HG02798 (cell line): ENCODE results near the gene SLC5A9.

Experiments
- ATAC-seq: cut with Tn5 transposase; IDR thresholded peaks from one replicate; pipeline ENCODE4 v1.9.1; 2021; ENCODE audit warnings: mild to moderate bottlenecking; ENCODE audit not compliant: unreplicated experiment, poor library complexity

The SLC5A9 gene

DNA sequence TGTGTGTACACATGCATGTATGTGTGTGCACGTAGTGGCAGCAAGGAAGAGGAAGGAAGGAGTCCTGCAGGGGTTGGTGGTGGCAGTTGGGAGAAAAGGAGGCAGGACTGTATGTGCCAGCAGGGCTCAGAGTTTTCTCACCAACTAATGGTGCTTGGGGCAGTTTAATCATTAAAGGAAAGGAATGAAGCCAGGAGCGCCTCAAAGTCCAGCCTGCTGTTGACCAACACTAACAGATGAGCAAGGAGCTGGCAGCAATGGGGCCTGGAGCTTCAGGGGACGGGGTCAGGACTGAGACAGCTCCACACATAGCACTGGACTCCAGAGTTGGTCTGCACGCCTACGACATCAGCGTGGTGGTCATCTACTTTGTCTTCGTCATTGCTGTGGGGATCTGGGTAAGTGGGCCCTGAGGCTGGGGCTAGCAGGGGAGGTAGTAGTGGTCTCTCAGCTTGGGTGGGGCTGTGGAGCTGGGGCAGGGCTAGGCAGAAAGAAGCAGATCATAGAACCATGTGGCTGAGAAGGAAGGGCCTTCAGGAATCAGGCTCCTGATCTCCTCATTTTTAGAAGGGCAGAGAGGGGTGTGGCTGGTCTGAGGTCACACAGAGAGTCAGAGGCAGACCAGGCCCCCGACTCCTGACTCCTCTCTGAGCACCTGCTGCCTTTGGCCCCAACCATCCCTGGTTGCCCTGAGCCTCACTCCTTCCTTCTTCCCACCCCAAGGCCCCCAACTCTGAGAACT, at the start of gene SLC5A9:
SLC5A9 (plus strand) TSS at position 216 of the 742 bp plus-strand sequence; CDS start at position 237, 21 bp downstream.
- no peak for ATAC-seq

DNA sequence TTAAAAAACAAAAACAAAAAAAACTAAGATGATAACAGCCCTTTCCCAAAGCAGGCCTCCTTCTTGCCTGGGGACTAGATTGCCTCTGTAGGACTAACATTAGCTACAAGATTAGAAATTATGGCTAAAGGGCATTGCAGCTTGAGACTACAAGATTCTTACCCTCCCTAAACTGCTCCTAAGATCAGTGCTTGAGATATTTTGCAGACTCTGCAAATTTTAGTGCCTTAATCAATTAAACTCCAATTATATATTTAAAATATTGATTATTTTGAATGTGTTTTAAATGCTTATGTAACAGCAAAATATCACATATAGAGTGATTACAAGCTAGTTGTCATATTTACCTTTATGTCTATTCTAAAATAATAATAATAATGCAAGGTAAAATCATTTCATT, 47.4 kb upstream of the SLC5A9 start:
- ATAC-seq, result no peak

DNA sequence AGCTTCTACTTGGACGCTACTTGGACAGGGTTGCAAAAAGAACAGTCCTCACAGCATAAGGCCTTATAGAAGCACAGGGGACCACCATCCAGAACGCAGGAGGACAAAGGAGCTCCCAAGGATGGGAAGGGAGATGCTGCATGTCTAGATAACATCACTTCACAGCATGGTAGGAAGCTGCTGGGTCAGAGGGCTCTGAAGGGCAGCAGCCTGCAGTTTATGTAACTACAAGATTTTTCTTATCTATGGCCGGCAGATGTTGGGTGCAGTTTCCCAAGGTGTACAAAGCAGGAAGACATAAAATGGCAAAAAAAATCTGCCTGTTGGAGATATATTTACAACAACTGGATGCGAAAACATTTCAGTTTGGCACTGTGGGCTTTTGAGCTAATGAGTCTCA, 45.3 kb upstream of the SLC5A9 start:
- ATAC-seq, result no peak

DNA sequence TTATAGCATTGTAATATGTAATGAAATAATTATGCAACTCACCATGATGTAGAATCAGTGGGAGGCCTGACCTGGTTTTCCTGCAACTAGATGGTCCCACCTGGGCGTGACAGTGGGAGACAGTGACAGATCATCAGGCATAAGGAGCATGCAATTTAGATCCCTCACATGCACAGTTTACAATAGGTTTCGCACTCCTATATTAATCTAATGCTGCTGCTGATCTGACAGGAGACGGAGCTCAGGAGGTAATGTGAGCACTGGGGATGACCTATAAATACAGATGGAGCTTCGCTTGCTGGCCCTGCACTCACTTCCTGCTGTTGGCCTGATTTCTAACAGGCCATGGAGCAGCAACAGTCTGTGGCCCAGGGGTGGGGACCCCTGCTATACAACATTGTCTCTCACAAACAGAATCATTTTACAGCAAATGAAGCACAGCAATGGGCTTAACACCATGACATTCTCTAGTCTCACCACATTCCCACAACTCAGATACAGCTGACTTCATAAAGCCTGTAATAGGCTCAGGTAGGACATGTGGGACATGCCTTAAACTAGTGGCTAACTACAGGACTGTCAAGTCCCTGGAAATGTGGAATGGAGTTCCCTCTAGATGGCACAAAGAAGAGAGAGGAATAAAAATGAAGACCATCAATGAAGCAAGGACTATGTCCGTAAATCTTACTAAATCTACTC, 40.7 kb upstream of the SLC5A9 start:
- ATAC-seq, result peak; percentile 30

DNA sequence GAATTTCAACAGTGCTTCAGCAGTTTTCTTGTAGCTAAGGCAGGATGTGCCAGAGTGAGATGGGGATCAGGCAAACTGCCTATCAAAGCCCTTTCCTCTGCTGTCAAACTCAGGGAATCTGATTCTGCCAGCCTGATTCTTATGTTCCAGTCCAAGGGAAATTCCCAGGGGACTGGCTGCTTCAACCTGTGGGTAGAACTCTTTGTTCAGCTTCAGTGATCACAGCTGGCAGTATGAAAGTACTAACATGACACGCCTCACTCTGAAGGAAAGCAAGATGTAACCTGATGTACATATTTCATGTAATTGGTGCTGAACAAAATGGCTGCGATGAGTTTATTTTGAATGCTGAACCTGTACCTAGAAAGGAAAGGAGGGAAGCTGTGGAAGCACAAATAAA, 40.1 kb upstream of the SLC5A9 start:
- peak; percentile 79 for ATAC-seq

DNA sequence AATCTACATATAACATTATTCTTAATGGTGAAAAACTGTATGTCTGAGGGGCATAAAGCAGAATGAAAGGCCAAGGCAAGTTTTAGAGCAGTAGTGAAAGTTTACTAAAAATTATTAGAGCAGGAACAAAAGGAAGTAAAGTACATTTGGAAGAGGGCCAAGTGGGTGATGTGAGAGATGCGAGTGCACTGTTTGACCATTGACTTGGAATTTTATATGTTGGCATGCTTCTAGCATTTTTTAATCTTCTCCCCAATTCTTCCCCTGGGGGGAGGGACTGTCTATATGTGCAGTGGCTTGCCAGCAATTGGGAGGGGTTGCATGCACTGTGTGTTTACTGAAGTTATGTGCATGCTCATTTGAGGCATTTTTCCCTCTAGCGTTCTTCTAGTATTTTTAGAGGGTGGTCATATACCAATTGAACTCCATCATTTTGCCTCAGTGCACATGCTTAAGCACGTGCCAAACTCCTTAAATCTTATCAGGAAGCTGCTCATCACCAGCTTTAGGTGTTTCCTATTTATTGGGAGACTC, 36.1 kb upstream of the SLC5A9 start:
- no peak for ATAC-seq

DNA sequence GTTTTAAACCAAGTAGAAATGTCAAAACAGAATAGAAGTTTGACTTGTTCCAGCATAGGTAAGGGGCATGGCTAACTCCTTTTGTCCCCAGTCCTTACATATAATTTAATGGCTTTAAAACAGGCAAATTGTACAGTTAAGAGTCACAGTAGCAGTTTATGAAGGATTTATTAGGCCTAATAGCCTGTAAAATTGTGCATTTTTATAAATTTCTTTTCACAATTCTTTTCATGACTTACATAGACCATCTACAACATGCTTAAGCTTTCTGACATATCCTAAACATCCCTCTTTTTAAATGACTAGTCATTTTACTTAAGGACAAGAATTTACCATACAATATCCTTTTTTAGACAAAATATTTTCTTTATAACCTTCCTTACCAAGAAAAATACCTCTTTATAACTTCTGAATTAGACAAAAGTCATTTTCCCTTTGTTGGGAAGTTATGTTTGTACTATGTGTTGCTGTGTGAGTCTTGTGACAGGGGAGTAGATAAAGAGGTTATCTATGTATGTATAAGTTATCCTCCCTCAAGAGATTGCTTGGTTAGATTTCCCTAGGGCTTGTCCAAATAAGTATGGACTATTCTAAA, 34.5 kb upstream of the SLC5A9 start:
- no peak for ATAC-seq

DNA sequence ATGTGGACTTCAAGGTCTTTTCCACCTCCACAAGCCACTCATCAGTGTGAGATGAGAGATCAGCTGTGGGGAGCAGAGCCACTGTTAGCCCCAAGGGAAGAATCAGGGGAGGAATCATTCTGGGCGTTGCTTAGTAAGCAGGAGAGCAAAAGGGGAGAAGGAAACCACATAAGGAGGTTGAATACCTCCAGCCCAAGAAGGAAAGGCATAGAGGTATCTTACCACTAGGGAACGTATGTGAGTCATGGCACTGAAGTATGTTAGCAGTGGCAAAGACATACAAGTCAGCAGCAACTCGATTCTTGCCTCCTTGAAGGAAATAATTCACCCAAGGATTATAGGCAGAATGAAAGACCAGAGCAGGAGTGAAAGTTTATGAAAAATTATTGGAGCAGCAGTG, 31.6 kb upstream of the SLC5A9 start:
- ATAC-seq, result no peak

DNA sequence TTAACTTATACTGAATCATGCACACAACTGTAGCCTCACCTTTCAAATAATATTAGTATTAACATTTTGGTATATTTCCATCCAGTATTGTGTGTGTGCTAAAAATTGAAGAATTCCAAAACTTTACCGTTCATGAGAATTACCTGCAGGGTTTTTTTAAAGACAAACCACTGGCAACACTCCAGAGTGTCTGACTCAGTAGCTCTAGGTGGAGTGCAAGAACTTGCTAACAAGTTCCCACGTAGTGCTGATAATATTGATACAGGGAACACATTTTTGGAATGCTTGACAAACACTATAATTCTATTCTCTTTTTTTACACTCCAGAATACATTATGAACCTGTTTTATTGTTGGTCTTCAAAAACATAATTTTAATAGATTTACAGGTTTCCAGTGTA, 27.7 kb upstream of the SLC5A9 start:
- no peak for ATAC-seq

DNA sequence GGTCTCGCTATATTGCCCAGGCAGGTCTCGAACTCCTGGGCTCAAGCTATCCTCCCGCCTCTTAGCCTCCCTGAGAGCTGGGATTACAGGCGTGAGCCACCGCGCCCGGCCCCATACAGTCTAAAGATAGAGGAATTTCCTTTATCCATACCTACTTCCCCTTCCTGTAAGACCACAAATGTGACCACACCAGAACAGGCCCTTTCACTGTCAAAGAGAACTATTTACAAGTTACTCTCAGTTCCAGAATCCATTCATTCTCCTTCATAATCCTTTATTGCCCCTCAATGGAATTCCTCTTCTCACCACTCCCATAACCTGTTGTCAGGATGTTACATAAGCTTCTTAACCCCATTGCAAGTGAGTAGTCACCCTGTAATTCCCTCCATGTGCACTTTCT, 26.3 kb upstream of the SLC5A9 start:
- no peak for ATAC-seq

DNA sequence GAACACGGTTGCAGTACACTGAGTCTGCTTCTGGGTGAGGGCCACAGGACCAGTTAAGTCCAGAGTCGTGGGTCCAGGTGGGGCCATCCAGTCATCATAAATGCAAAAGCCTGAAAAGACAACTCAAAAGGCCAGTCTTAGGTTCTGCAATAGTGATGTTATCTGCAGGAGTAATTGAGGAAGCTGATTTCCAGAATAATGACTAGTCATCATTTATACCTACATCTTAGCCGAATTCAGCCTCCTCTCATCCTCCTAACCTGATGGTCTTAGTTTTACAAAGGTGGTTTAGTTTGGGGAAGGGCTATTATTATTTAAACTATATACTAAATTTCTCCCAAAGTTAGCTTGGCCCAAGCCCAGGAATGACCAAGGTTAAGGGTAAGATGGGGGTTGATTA, 23.5 kb upstream of the SLC5A9 start:
- ATAC-seq, result no peak

DNA sequence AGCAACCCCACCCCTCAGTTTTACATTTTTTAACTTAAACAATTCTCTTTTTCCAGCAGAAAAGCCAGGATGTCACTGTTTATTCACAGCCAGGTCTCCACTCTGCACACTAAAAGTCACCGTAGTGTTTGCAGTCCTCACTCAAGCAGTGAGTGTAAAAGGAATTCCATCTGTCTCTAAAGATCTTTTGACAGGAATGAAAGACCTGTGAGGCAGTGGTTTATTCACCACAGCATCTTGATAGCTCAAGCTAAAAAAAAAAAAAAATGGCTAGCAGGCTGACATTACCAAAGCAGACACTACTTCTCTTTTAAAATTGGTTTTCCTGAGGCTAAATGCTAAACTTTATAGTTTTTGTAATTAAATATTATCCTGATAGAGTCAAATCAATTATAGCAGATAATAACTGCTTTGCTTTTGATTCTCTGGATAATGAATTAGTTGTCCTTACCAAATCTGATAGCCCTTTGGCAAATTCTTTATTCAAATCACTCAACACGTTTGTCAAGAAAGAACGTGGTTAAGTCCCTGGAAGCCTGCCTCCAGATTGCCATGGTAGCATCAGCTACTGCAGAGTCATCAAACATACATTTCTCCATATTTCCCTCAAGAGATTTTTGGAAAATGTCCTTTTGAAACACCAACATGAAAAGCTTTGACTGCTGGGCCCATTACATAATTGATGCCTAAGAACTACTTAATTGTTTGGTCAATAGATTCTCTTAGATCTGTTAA, 22.2 kb upstream of the SLC5A9 start:
- ATAC-seq, result no peak

DNA sequence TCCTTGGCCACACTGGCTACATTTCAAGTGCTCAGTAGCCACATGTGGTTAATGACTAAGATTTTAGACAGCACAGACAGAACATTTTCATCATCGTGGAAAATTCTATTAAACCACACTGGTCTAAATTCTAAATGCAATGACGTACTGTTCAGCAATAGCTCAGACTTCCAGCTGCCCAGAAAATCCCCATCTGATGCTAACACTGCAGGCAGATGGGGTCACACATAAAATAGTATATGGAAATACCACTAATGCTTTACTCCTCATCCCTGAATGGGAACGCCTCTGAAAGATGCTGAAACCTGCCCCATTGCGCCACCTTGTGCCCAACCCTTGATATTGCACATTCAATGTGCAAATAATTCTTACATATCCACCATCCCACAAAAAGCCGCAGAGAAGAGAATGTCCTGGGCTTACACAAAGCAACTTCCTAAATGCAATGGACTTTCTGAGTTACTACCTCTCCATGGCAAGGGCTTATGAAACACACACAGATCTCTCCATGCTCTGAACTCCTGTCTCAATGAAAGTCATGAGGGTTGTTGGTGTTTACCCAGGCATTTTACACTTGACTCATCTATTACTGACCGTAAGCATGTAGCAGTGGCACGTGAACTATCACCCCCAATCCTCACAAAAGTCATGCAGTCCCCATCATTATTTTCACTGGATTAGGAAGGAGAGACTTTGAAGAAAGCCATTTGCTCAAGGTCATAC, 20.3 kb upstream of the SLC5A9 start:
- no peak for ATAC-seq

DNA sequence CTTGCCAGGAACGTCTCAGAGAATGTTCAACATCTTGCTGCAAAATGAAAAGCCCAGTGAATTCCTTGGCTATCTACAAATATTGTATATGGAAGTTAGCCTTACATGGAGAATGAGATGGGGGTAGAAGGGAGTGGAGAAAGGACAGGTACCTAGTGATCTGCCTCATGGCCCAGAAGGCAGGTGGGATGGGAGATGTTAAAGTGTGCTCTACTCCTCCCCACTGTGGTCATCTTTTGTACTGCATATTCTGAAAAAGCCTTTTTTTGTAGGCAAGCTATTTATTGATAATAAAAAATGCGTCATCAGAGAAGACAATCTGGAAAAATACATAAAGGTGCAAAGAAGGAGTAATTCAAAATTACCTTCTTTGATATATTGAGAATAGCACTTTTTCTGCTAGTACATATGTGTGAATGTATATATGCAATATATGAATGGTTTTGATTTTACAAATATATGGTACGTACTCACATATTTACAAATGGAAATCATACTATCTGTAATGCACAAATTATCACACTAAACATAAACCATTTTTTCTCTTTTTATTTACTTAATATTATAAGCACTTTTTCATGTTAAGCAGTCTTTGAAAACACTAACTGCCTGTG, 19.1 kb upstream of the SLC5A9 start:
- ATAC-seq, result peak; percentile 61

DNA sequence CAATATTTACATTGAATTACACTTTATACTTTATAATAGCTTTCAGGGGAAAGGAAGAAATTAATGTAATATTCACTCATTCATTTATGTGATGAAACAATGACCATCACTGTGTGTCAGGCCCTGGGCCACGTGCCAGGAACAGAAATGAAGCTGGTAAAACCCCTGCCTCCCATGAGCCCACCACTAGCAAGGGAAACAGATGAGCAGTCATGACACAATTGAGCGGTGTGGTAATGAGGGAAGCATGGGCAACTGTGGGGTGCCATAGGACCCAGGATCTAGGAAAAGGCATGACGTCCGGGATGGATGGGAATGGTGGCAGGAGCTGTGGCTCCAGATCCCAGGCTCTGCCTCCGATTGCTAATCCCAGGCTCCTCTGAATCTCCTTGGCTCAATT, 17.0 kb upstream of the SLC5A9 start:
- no peak for ATAC-seq

DNA sequence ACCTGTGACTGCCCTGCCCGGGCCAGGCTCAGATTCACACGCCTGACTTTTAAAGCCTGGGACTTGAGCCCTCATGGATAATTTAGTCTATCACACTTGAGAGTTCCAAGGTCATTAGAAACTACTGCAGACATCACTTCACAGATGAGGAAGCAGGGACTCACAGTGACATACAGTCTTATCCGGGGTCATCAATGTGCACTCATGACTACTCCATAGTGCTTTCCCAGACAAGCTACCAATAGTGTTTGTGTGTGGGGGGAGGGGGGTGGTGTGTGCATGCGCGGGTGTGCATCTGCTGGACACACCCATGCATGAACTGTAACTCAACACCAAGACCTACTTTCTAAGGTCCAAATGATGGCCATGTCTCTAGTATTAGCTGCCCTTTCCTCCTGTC, 16.1 kb upstream of the SLC5A9 start:
- no peak for ATAC-seq

DNA sequence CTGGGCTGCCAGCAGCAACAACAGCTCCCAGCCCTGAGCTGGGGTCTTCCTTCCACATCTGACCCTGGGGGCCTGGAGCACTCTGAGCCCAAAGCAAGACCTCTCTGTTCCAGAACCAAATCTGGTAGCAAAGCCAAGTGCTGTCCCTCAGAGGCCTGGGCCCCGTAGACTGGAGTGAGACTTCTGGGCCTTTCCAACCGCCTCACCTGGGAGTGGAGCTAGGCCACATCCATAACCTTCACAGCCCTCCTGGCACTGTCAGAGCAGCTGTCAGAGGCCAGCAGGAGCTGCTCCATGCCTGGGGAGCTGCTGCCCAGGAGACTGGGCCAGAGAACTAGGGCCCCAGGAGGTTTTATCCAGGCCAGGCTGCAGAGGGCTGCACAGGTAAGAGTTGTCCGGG, 15.4 kb upstream of the SLC5A9 start:
- ATAC-seq, result no peak

DNA sequence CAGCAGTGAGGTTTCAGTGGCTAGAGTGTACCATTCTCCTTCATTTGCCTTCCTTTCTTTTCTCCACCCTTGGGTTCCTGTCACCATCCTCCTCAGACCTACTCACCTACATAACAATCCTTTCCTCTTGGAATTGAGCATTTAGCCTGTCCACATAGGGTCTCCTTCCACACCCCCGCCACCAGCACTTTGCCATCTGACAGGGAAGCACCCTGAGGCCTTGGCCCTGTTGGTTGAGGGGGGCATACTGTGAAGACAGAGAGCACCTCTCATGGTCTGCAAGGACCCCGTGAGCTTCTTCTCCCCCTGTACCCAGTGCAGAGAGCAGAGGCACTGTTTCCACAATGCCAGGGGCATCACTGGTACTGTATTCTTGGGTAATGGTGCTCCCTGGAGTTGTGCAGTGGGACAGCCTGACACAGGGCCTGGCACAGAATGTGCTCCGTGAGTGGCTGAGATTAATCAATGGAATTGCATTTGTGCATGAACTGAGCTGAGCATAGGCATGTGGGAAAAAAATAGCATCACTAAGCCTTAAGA, 14.9 kb upstream of the SLC5A9 start:
- no peak for ATAC-seq

DNA sequence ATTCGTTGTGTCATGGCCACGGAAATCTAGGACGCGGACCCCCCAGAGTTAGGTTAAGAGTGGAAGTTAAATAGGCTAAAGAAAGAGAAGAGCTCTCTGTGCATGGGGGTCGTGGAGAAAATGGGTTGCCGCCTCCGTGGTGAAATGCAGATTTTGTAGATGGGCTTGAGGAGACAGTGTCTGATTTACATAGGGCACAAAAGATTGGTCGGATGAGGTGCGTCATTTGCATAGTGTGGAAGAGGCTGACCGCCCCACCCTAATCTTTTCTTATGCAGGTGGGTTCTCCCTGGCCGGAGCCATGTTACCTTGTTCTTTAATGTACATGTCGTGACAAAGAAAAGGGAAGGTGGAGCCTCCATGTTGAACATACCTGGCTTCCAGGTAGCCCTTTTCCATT, 14.3 kb upstream of the SLC5A9 start:
- no peak for ATAC-seq
